HEK293 (cell line): ENCODE results near the gene DEPDC5.

Experiments used
- CTCF ChIP-seq: fragments of 450-650 bp; formaldehyde crosslinking; IDR thresholded peaks from 2 replicates; pipeline ENCODE4 v1.5.1; 2016; ENCODE audit warnings: missing biosample characterization, missing genetic modification characterization
- SP2 ChIP-seq: fragments of 450-650 bp; formaldehyde crosslinking; IDR thresholded peaks from 2 replicates; pipeline ENCODE4 v1.5.1; 2016; ENCODE audit warnings: missing biosample characterization, missing genetic modification characterization
- TCF7L2 ChIP-seq: IDR thresholded peaks from 2 replicates; pipeline ENCODE4 v1.6.1; 2011; ENCODE audit warnings: low read depth, mild to moderate bottlenecking, inconsistent platforms, low read length, moderate library complexity, borderline replicate concordance
- YY1 ChIP-seq: fragments of 450-650 bp; formaldehyde crosslinking; IDR thresholded peaks from 2 replicates; pipeline ENCODE4 v1.5.1; 2018; ENCODE audit warnings: missing biosample characterization, missing genetic modification characterization
- ZNF274 ChIP-seq, 2 experiments: fragments of 200-500 bp in 1 of 2; fragments of 450-650 bp in 1 of 2; sonication (Bioruptor generic) in 1 of 2; formaldehyde crosslinking in 1 of 2; IDR thresholded peaks; 2 replicates each; pipeline versions ENCODE4 v1.5.1 to v1.6.1; 2014 to 2016; ENCODE audit warnings: borderline replicate concordance in 1 of 2, inconsistent platforms in 1 of 2, low read length in 1 of 2, missing biosample characterization in 1 of 2, missing genetic modification characterization in 1 of 2

DNA sequence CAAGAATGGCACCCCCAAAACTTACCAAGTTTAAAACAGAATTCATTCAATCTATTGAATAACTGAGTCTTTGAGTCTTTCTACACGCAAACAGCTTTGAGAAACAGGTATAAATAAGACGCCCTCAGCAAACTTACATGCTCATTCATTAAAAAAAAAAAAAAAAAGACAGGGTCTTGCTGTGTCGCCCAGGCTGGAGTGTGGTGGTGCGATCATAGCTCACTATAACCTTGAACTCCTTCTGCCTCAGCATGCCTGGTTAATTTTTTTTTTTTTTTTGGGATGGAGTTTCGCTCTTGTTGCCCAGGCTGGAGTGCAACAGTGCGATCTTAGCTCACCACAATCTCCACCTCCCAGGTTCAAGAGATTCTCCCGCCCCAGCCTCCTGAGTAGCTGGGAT lies 9.9 kb upstream of the DEPDC5 start:
- TF ChIP-seq SP2 (tag by site-specific recombination) = no peak
- no peak for TF ChIP-seq CTCF (tag by site-specific recombination)
- no peak for TF ChIP-seq TCF7L2
- TF ChIP-seq YY1 (tag by site-specific recombination) = no peak
- no peak for TF ChIP-seq ZNF274 (IDR thresholded peaks at IDR 0.05; ENCODE audit: low read length)
- no peak for TF ChIP-seq ZNF274 (tag by site-specific recombination; IDR thresholded peaks at IDR 0.05; ENCODE audit: borderline replicate concordance)
